Myocyte (in vitro differentiated cells): ENCODE results near the gene JPT2. TPM values are rescaled to one million over a fixed set of nuclear protein-coding genes. Genes with fewer than 3 reads are reported as not detected.

Experiments used
- DNase-seq: peaks from one replicate; pipeline ENCODE4 v3.0.0-alpha.2; 2012; ENCODE audit warnings: low read depth
- microRNA-seq: library from miRNA; unstranded; fragments of <30 nt; microRNA quantifications from one replicate; pipeline ENCODE4, GENCODE V29; 2016
- total RNA-seq: library from RNA; depleted of rRNA; stranded (reverse); fragments of >200 nt; gene quantifications from 2 replicates; pipeline ENCODE4 v1.2.3, GENCODE V29; 2014

Gene JPT2
- total RNA-seq, 1 donor from 2014 or later = 24.7 TPM

GRCh38 chr16:1749152-1750117, 71.4 kb downstream of the JPT2 start:
- DNase-seq = no peak

Small RNA genes within 50 kb of the gene (microRNA-seq; reads per million reads assigned to microRNA genes)
- 4.0 reads per million, percentile 16 among the genes with 10 or more reads in this experiment for gene MIR3177

Other genes starting within 250 kb of the JPT2 start
- not detected in 2 replicates for gene PERCC1, start 247.2 kb upstream of the JPT2 start, total RNA-seq
- 0.19 and 0.21 TPM in 2 replicates for gene CCDC154, start 233.7 kb upstream of the JPT2 start, total RNA-seq
- 70.0 and 70.7 TPM in 2 replicates for gene CLCN7, start 203.3 kb upstream of the JPT2 start, total RNA-seq
- not detected in 2 replicates for gene PTX4, start 189.3 kb upstream of the JPT2 start, total RNA-seq
- gene TELO2, start 184.9 kb upstream of the JPT2 start, total RNA-seq = 17.5 and 21.3 TPM in 2 replicates
- 0.45 TPM in 1 of 2 replicates, not detected in the other for gene TMEM204, start 144.6 kb upstream of the JPT2 start, total RNA-seq
- 12.8 and 16.7 TPM in 2 replicates for gene IFT140, start 66.2 kb upstream of the JPT2 start, total RNA-seq
- gene CRAMP1, start 65.9 kb upstream of the JPT2 start, total RNA-seq = 7.8 and 8.4 TPM in 2 replicates
- 90.3 and 108 TPM in 2 replicates for gene MAPK8IP3, start 27.9 kb downstream of the JPT2 start, total RNA-seq
- 51.2 and 61.2 TPM in 2 replicates for gene NME3, start 93.3 kb downstream of the JPT2 start, total RNA-seq
- gene EME2, start 94.5 kb downstream of the JPT2 start, total RNA-seq = 15.0 and 17.2 TPM in 2 replicates
- gene MRPS34, start 94.9 kb downstream of the JPT2 start, total RNA-seq = 152 TPM in 2 replicates
- 27.0 and 39.6 TPM in 2 replicates for gene SPSB3, start 104.3 kb downstream of the JPT2 start, total RNA-seq
- gene NUBP2, start 104.7 kb downstream of the JPT2 start, total RNA-seq = 114 and 157 TPM in 2 replicates
- gene IGFALS, start 115.4 kb downstream of the JPT2 start, total RNA-seq = not detected in 2 replicates
- gene HAGH, start 148.5 kb downstream of the JPT2 start, total RNA-seq = 178 and 182 TPM in 2 replicates
- gene FAHD1, start 148.9 kb downstream of the JPT2 start, total RNA-seq = 48.6 and 53.2 TPM in 2 replicates
- gene MEIOB, start 193.9 kb downstream of the JPT2 start, total RNA-seq = not detected in 2 replicates
- gene HS3ST6, start 240.1 kb downstream of the JPT2 start, total RNA-seq = not detected in 2 replicates